Left kidney (tissue), 2 donors: ENCODE results near the gene TRPM1. TPM values are rescaled to one million over a fixed set of nuclear protein-coding genes. Genes with fewer than 3 reads are reported as not detected.

Experiments
- DNase-seq: peaks from one replicate; pipeline ENCODE4 v3.0.0-alpha.2; 2013
- polyA plus RNA-seq: library from polyadenylated mRNA; unstranded; fragments of 120-200 nt; gene quantifications from one replicate; pipeline ENCODE4 v1.2.1, GENCODE V29; 2013; ENCODE audit not compliant: insufficient read length

TRPM1 gene
- polyA plus RNA-seq, 1 donor, result 0.07 TPM

GRCh38 chr15:30963681-30964080 lies 137.8 kb downstream of the TRPM1 start:
- DNase-seq, result no peak

- no peak for DNase-seq
These were observed 138.9 kb downstream of the TRPM1 start for GRCh38 chr15:30962659-30963058.

GRCh38 chr15:30962079-30962478 lies 139.4 kb downstream of the TRPM1 start:
- no peak for DNase-seq

- DNase-seq, result no peak
These were observed 143.3 kb downstream of the TRPM1 start for GRCh38 chr15:30958219-30958618.

GRCh38 chr15:30956216-30957124 lies 145.1 kb downstream of the TRPM1 start:
- DNase-seq, result no peak

GRCh38 chr15:30954674-30955073 lies 146.9 kb downstream of the TRPM1 start:
- DNase-seq, result no peak

GRCh38 chr15:30953731-30954378 lies 147.7 kb downstream of the TRPM1 start:
- DNase-seq, result no peak

- no peak for DNase-seq
These were observed 148.3 kb downstream of the TRPM1 start for GRCh38 chr15:30953183-30953582.

Other genes with a start within 250 kb of the TRPM1 start
- 41.9 TPM for gene FAN1, start 197.8 kb downstream of the TRPM1 start, polyA plus RNA-seq
- 70.9 TPM for gene MTMR10, start 110.1 kb downstream of the TRPM1 start, polyA plus RNA-seq
- 70.1 TPM for gene KLF13, start 225.1 kb upstream of the TRPM1 start, polyA plus RNA-seq